SK-N-SH (cell line): ENCODE measurements around the gene CALCOCO2. TPM values are rescaled to one million over a fixed set of nuclear protein-coding genes. Genes with fewer than 3 reads are reported as not detected.

Experiments used
- CTCF ChIA-PET: fragments of 300-600, 350-600 bp; formaldehyde crosslinking; extraction: SDS; loops from one replicate; lab custom pipeline; 2021; lab: Yijun Ruan, JAX
- POLR2A ChIA-PET: fragments of 350-600 bp; sonication (Branson Sonifier 250); formaldehyde crosslinking; extraction: SDS; loops from one replicate; lab custom pipeline; 2020; ENCODE audit warnings: antibody characterized with exemption, inconsistent platforms; lab: Yijun Ruan, JAX
- DNase-seq: peaks from one replicate; pipeline ENCODE4 v3.0.0; 2012
- H2AFZ ChIP-seq: fragments of 200-600 bp; sonication (generic); 2 replicates; pipeline ENCODE4 v1.8.1; 2016; ENCODE audit warnings: antibody characterized with exemption, mild to moderate bottlenecking, low read depth
- H3F3A ChIP-seq: fragments of 200-600 bp; sonication (generic); replicated peaks from 2 replicates; pipeline ENCODE3; 2016; ENCODE audit warnings: antibody characterized with exemption, mild to moderate bottlenecking; ENCODE audit not compliant: insufficient read depth
- H3K27ac ChIP-seq, 2 experiments: fragments of 200-500 bp in 1 of 2; fragments of 200-600 bp in 1 of 2; sonication (Bioruptor generic) in 1 of 2; sonication (generic), shearing (Covaris generic) in 1 of 2; 2 replicates each; pipeline versions ENCODE4 v1.5.1 to v1.6.1; 2014 to 2016; ENCODE audit warnings: low read depth in 2 of 2, inconsistent platforms in 1 of 2, low read length in 1 of 2, mild to moderate bottlenecking in 1 of 2, mixed read lengths in 1 of 2
- H3K27me3 ChIP-seq: fragments of 200-600 bp; sonication (generic), shearing (Covaris generic); 2 replicates; pipeline ENCODE4 v1.6.1; 2016; ENCODE audit warnings: mixed run types; ENCODE audit not compliant: insufficient read depth
- H3K36me3 ChIP-seq, 2 experiments: fragments of 200-500 bp in 1 of 2; fragments of 200-600 bp in 1 of 2; sonication (Bioruptor generic) in 1 of 2; sonication (generic) in 1 of 2; replicated peaks in 1 of 2; 2 replicates each; pipeline versions ENCODE3 to v1.5.1; 2014 to 2016; ENCODE audit warnings: low read length in 1 of 2, mild to moderate bottlenecking in 1 of 2; ENCODE audit not compliant: insufficient read depth in 2 of 2, control insufficient read depth in 1 of 2
- H3K4me1 ChIP-seq, 2 experiments: fragments of 200-500 bp in 1 of 2; fragments of 200-600 bp in 1 of 2; sonication (Bioruptor generic) in 1 of 2; sonication (generic), shearing (Covaris generic) in 1 of 2; 2 replicates each; pipeline versions ENCODE4 v1.5.1 to v1.6.1; 2014 to 2016; ENCODE audit warnings: low read depth in 1 of 2, low read length in 1 of 2, mixed run types in 1 of 2; ENCODE audit not compliant: insufficient read depth in 2 of 2, control insufficient read depth in 1 of 2
- H3K4me2 ChIP-seq: fragments of 200-600 bp; sonication (generic), shearing (Covaris generic); 2 replicates; pipeline ENCODE4 v1.6.1; 2017; ENCODE audit warnings: mixed run types
- H3K4me3 ChIP-seq, 2 experiments: fragments of 200-500 bp in 1 of 2; fragments of 200-600 bp in 1 of 2; sonication (Bioruptor generic) in 1 of 2; sonication (generic), shearing (Covaris generic) in 1 of 2; 2 replicates each; pipeline versions ENCODE4 v1.5.1 to v1.8.1; 2014 to 2016; ENCODE audit warnings: low read depth in 2 of 2, inconsistent platforms in 1 of 2, low read length in 1 of 2, mild to moderate bottlenecking in 1 of 2, mixed read lengths in 1 of 2, moderate library complexity in 1 of 2
- H3K79me2 ChIP-seq: fragments of 200-600 bp; sonication (generic); 2 replicates; pipeline ENCODE4 v1.8.1; 2017; ENCODE audit warnings: mild to moderate bottlenecking; ENCODE audit not compliant: insufficient read depth
- H3K9ac ChIP-seq: fragments of 200-600 bp; sonication (generic); 2 replicates; pipeline ENCODE4 v1.6.1; 2017; ENCODE audit warnings: mixed run types
- H3K9me2 ChIP-seq: fragments of 200-600 bp; sonication (generic); 2 replicates; pipeline ENCODE4 v1.6.1; 2017; ENCODE audit warnings: mixed run types
- H3K9me3 ChIP-seq: fragments of 200-600 bp; sonication (generic); 2 replicates; pipeline ENCODE4 v1.6.1; 2017; ENCODE audit warnings: mixed run types, mild to moderate bottlenecking, moderate library complexity
- H4K20me1 ChIP-seq: fragments of 200-600 bp; sonication (generic); 2 replicates; pipeline ENCODE4 v1.6.1; 2017; ENCODE audit warnings: mild to moderate bottlenecking, mixed run types; ENCODE audit not compliant: insufficient read depth
- ELF1 ChIP-seq: IDR thresholded peaks from 2 replicates; pipeline ENCODE4 v1.4.0; 2012
- EP300 ChIP-seq, 2 experiments: IDR thresholded peaks; 2 replicates each; pipeline versions ENCODE4 v1.4.0 to v1.6.1; 2012; ENCODE audit warnings: borderline replicate concordance in 1 of 2, low read depth in 1 of 2, low read length in 1 of 2
- EZH2phosphoT487 ChIP-seq: fragments of 200-600 bp; sonication (generic); IDR thresholded peaks from 2 replicates; pipeline ENCODE4 v1.6.1; 2017; ENCODE audit warnings: low read depth, mixed run types, mild to moderate bottlenecking, antibody characterized with exemption, moderate library complexity, borderline replicate concordance
- FOSL2 ChIP-seq: IDR thresholded peaks from 2 replicates; pipeline ENCODE4 v1.4.0; 2012; ENCODE audit warnings: low read depth, mild to moderate bottlenecking, moderate library complexity, borderline replicate concordance
- FOXJ3 ChIP-seq: sonication (generic); formaldehyde crosslinking; IDR thresholded peaks from 2 replicates; pipeline ENCODE4 v1.5.1; 2020; ENCODE audit warnings: mild to moderate bottlenecking, missing genetic modification reagents
- FOXM1 ChIP-seq: IDR thresholded peaks from 2 replicates; pipeline ENCODE4 v1.4.0; 2012; ENCODE audit warnings: low read depth, mild to moderate bottlenecking
- JUND ChIP-seq: IDR thresholded peaks from 2 replicates; pipeline ENCODE4 v1.4.0; 2012
- MEF2A ChIP-seq: IDR thresholded peaks from 2 replicates; pipeline ENCODE4 v1.4.0; 2012; ENCODE audit warnings: low read depth, borderline replicate concordance
- NFIC ChIP-seq: IDR thresholded peaks from 2 replicates; pipeline ENCODE4 v1.4.0; 2012; ENCODE audit warnings: borderline replicate concordance
- RCOR1 ChIP-seq: fragments of 150-350 bp; IDR thresholded peaks from 2 replicates; pipeline ENCODE4 v1.6.1; 2017; ENCODE audit warnings: antibody characterized with exemption, low read length
- REST ChIP-seq: IDR thresholded peaks from 2 replicates; pipeline ENCODE4 v1.6.1; 2012; ENCODE audit warnings: mild to moderate bottlenecking, low read depth, low read length, moderate library complexity
- SIN3A ChIP-seq: IDR thresholded peaks from 2 replicates; pipeline ENCODE4 v1.6.1; 2012; ENCODE audit warnings: low read depth, mild to moderate bottlenecking, low read length, moderate library complexity, borderline replicate concordance
- SMC3 ChIP-seq: IDR thresholded peaks from 2 replicates; pipeline ENCODE4 v1.6.1; 2012; ENCODE audit warnings: low read depth, low read length, improper control_type of control experiment
- USF1 ChIP-seq: IDR thresholded peaks from 2 replicates; pipeline ENCODE4 v1.4.0; 2012; ENCODE audit warnings: low read depth, borderline replicate concordance
- WGBS: methylation state at CpG from one replicate; pipeline ENCODE4 v1.1.6; 2017; ENCODE audit warnings: low lambda C conversion rate; 5-methylcytosine and 5-hydroxymethylcytosine counted together
- polyA plus RNA-seq, 3 experiments: library from polyadenylated mRNA; depleted of rRNA; stranded (reverse); fragments of >200 nt; gene quantifications; 2 replicates each; pipeline ENCODE4 v1.2.3, GENCODE V29; 2012

Gene CALCOCO2
- polyA plus RNA-seq, 1 of the 3 experiments (the other 2 are of a cell fraction), result 49.9 TPM

GRCh38 chr17:48850792-48851323 lies 20.0 kb downstream of the CALCOCO2 start:
- Histone ChIP-seq H2AFZ (no peak overlapping the region), H3K4me2 (no peak overlapping the region), H4K20me1 (no peaks in the 10 kb centered on the region), H3K9me3 (no peaks in the 10 kb centered on the region), H3K9me2 (no peaks in the 10 kb centered on the region), H3K9ac (no peak overlapping the region), H3K4me1 (no peaks in the 10 kb centered on the region), H3K36me3 (peaks cover 68 to 78% of the 10 kb centered on the region in 2 experiments), H3K27me3 (no peaks in the 10 kb centered on the region), H3F3A (peaks cover 7% of the 10 kb centered on the region), H3K79me2 (no peaks in the 10 kb centered on the region), H3K4me3 (no peak overlapping the region)
- ChIA-PET POLR2A (no interaction called here), CTCF (interaction anchor here (0.7 to 3.0 kb wide), 3 partner anchors 28 to 181 kb away, joined by 3 to 20 read pairs (median 5); no protein-coding TSS in a partner anchor)
- DNase-seq, result no peak
- 96% methylated on average over 4 of the region's 4 CpGs for WGBS
- TF ChIP-seq SIN3A (no peak), REST (no peak), USF1 (no peak), ELF1 (no peak), FOXM1 (no peak), RCOR1 (no peak), SMC3 (no peak), EZH2phosphoT487 (no peak), FOSL2 (no peak)
- TF ChIP-seq, all 33 proteins: peak for 0
- H3K27ac ChIP-seq, result no peak overlapping the region

- CTCF ChIA-PET, result interaction anchor here (1.0 to 2.4 kb wide), 5 partner anchors 12 to 176 kb away, joined by 3 to 11 read pairs (median 6); no protein-coding TSS in a partner anchor
- POLR2A ChIA-PET, result no interaction called here
Measured at GRCh38 chr17:48854774-48855476, 24.1 kb downstream of the CALCOCO2 start.

More at GRCh38 chr17:48854774-48855476, 24.1 kb downstream of the CALCOCO2 start:
- H3K36me3 ChIP-seq, result peaks cover 47 to 71% of the 10 kb centered on the region in 2 experiments
- peaks cover 11% of the 10 kb centered on the region for H3F3A ChIP-seq
- H2AFZ ChIP-seq, result no peak overlapping the region
- H4K20me1 ChIP-seq, result no peaks in the 10 kb centered on the region
- H3K9ac ChIP-seq, result no peak overlapping the region
- H3K27ac ChIP-seq, result no peak overlapping the region
- no peak for DNase-seq
- no peaks in the 10 kb centered on the region for H3K9me3 ChIP-seq
- H3K9me2 ChIP-seq, result no peaks in the 10 kb centered on the region
- no peaks in the 10 kb centered on the region for H3K27me3 ChIP-seq
- no peaks in the 10 kb centered on the region for H3K4me1 ChIP-seq
- no peaks in the 10 kb centered on the region for H3K79me2 ChIP-seq
- no peak overlapping the region for H3K4me3 ChIP-seq
- 96% methylated on average over 7 of the region's 7 CpGs for WGBS
- no peak overlapping the region for H3K4me2 ChIP-seq
- no peak for TF ChIP-seq ELF1
- TF ChIP-seq EP300 (IDR thresholded peaks at IDR 0.05; ENCODE audit: borderline replicate concordance in 1 of 2, low read depth in 1 of 2, low read length in 1 of 2), result no peak
- TF ChIP-seq JUND, result no peak
- TF ChIP-seq MEF2A, result no peak
- TF ChIP-seq FOXJ3 (CRISPR knock-in tag), result no peak
- TF ChIP-seq NFIC, result no peak
